Breast epithelium (tissue), 3 donors: ENCODE results near the gene GNB2.

ENCODE experiments used
- POLR2A ChIP-seq: fragments of 450-650 bp; IDR thresholded peaks from one replicate; pipeline ENCODE4 v1.6.1; 2016; ENCODE audit warnings: antibody characterized with exemption, mild to moderate bottlenecking, moderate library complexity
- POLR2AphosphoS5 ChIP-seq, 3 donors: sonication (generic); formaldehyde crosslinking; IDR thresholded peaks; one replicate each; pipeline ENCODE4 v1.6.1; 2017; ENCODE audit warnings: antibody characterized with exemption in 3 of 3
- TF ChIP-seq, protein P1 (sequence below), 3 donors: fragments of 450-650 bp; IDR thresholded peaks; one replicate each; pipeline ENCODE4 v1.5.1; 2016 to 2017; ENCODE audit warnings: antibody characterized with exemption in 3 of 3, mild to moderate bottlenecking in 3 of 3, moderate library complexity in 3 of 3

DNA sequence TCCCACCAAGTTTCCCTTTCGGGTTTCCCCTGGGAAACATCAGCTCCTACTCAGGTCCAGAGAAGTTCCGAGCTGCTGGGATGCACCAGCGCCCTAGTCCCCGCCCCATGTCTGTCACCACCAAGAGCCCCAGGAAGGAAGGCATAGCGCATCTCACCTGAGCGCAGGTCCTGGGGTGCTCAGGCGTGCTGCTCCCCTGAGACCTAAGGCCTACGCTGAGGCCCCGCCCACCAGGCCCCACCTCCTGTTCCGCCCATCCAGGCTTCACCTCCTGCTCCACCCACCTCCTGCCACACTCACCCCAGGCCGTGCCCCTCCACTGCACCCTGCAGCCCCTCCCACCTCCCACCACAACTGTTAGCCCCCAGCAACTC, 31.0 kb upstream of the GNB2 start:
- TF ChIP-seq, protein P1, sequence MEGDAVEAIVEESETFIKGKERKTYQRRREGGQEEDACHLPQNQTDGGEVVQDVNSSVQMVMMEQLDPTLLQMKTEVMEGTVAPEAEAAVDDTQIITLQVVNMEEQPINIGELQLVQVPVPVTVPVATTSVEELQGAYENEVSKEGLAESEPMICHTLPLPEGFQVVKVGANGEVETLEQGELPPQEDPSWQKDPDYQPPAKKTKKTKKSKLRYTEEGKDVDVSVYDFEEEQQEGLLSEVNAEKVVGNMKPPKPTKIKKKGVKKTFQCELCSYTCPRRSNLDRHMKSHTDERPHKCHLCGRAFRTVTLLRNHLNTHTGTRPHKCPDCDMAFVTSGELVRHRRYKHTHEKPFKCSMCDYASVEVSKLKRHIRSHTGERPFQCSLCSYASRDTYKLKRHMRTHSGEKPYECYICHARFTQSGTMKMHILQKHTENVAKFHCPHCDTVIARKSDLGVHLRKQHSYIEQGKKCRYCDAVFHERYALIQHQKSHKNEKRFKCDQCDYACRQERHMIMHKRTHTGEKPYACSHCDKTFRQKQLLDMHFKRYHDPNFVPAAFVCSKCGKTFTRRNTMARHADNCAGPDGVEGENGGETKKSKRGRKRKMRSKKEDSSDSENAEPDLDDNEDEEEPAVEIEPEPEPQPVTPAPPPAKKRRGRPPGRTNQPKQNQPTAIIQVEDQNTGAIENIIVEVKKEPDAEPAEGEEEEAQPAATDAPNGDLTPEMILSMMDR (IDR thresholded peaks at IDR 0.05) = no peak
- TF ChIP-seq POLR2A (no peak), POLR2AphosphoS5 (IDR thresholded peaks at IDR 0.05) (no peak)
